Lower lobe of right lung (tissue), 2 donors: ENCODE results near the gene SKIDA1. TPM values are rescaled to one million over a fixed set of nuclear protein-coding genes. Genes with fewer than 3 reads are reported as not detected.
A peak's percentile ranks its signal among the peaks of the same experiment; 100 is the strongest.

ENCODE experiments used
- ATAC-seq, 2 donors: fragments of 200-7000 bp; cut with Tn5 transposase; one replicate each; pipeline ENCODE4 v1.9.1; 2020 to 2022; ENCODE audit warnings: mild to moderate bottlenecking in 2 of 2, moderate library complexity in 2 of 2
- DNase-seq: peaks from one replicate; pipeline ENCODE4 v3.0.0-alpha.2; 2020
- H3K27ac ChIP-seq: fragments of 200-600 bp; one replicate; pipeline ENCODE4 v1.8.0; 2022
- H3K27me3 ChIP-seq: fragments of 200-600 bp; one replicate; pipeline ENCODE4 v1.8.0; 2022; ENCODE audit warnings: low read depth
- H3K36me3 ChIP-seq: fragments of 200-600 bp; one replicate; pipeline ENCODE4 v1.8.0; 2022; ENCODE audit warnings: mild to moderate bottlenecking
- H3K4me1 ChIP-seq: fragments of 200-600 bp; one replicate; pipeline ENCODE4 v1.8.0; 2022
- H3K4me3 ChIP-seq: fragments of 200-600 bp; one replicate; pipeline ENCODE4 v1.8.0; 2022; ENCODE audit warnings: mild to moderate bottlenecking
- H3K9me3 ChIP-seq: fragments of 200-600 bp; one replicate; pipeline ENCODE4 v1.8.0; 2022
- intact Hi-C: fragments of 100-400 bp; cut with DNase I; formaldehyde crosslinking; loops from one replicate; pipeline ENCODE4 v1.11.0; 2022
- total RNA-seq: library from RNA; stranded (reverse); fragmentation: NEBNext Ultra II Directional; extraction: Animal tissue kit (Norgen Biotek cat#: 25700); gene quantifications from one replicate; pipeline ENCODE4 v1.2.1, GENCODE V29; 2021
- TF ChIP-seq, protein P1 (sequence below): fragments of 200-600 bp; IDR thresholded peaks from one replicate; pipeline ENCODE4 v1.8.0; 2022; ENCODE audit warnings: antibody characterized with exemption, mild to moderate bottlenecking
- donor health status: DM: no; HTN: yes; CAD: no; lungs with severe emphysema.

The SKIDA1 gene
- total RNA-seq, 1 donor from 2014 or later = 0.95 TPM

- Histone ChIP-seq H3K4me1 (peaks cover 41% of the 10 kb centered on the region), H3K36me3 (no peaks in the 10 kb centered on the region)
Measured at GRCh38 chr10:21519397-21519933, 6.0 kb downstream of the SKIDA1 start.

GRCh38 chr10:21518641-21519396, 6.7 kb downstream of the SKIDA1 start:
- H3K4me1 ChIP-seq = peaks cover 41% of the 10 kb centered on the region
- peak overlapping the region; percentile 66 for H3K4me3 ChIP-seq
- ATAC-seq (peak in 1 of 2 donors; percentile 30), DNase-seq (peak; percentile 38)
- H3K36me3 ChIP-seq = no peaks in the 10 kb centered on the region
- peak overlapping the region; percentile 76 for H3K27ac ChIP-seq
- TF ChIP-seq, protein P1, sequence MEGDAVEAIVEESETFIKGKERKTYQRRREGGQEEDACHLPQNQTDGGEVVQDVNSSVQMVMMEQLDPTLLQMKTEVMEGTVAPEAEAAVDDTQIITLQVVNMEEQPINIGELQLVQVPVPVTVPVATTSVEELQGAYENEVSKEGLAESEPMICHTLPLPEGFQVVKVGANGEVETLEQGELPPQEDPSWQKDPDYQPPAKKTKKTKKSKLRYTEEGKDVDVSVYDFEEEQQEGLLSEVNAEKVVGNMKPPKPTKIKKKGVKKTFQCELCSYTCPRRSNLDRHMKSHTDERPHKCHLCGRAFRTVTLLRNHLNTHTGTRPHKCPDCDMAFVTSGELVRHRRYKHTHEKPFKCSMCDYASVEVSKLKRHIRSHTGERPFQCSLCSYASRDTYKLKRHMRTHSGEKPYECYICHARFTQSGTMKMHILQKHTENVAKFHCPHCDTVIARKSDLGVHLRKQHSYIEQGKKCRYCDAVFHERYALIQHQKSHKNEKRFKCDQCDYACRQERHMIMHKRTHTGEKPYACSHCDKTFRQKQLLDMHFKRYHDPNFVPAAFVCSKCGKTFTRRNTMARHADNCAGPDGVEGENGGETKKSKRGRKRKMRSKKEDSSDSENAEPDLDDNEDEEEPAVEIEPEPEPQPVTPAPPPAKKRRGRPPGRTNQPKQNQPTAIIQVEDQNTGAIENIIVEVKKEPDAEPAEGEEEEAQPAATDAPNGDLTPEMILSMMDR = no peak
- no peaks in the 10 kb centered on the region for H3K9me3 ChIP-seq
- intact Hi-C loops = no loop called here
- peaks cover 47% of the 10 kb centered on the region for H3K27me3 ChIP-seq

More at GRCh38 chr10:21519397-21519933, 6.0 kb downstream of the SKIDA1 start:
- Histone ChIP-seq H3K4me3 (peak overlapping the region; percentile 66), H3K27ac (peak overlapping the region; percentile 76), H3K9me3 (no peaks in the 10 kb centered on the region), H3K27me3 (peaks cover 40% of the 10 kb centered on the region)
- TF ChIP-seq, protein P1 = no peak
- ATAC-seq (no peak), DNase-seq (no peak)
- intact Hi-C loops = no loop called here

- intact Hi-C loops = no loop called here
- H3K27ac ChIP-seq = peak overlapping the region; percentile 76
Measured at GRCh38 chr10:21518149-21518640, 7.3 kb downstream of the SKIDA1 start.

GRCh38 chr10:21517134-21518031, 8.1 kb downstream of the SKIDA1 start:
- H3K27ac ChIP-seq = peak overlapping the region; percentile 76

More at GRCh38 chr10:21518149-21518640, 7.3 kb downstream of the SKIDA1 start:
- no peaks in the 10 kb centered on the region for H3K36me3 ChIP-seq
- H3K27me3 ChIP-seq = peaks cover 53% of the 10 kb centered on the region
- TF ChIP-seq, protein P1 = no peak
- H3K4me1 ChIP-seq = peaks cover 41% of the 10 kb centered on the region
- H3K4me3 ChIP-seq = peak overlapping the region; percentile 66
- DNase-seq (no peak), ATAC-seq (peak; percentile 18 to 34)
- no peaks in the 10 kb centered on the region for H3K9me3 ChIP-seq

More at GRCh38 chr10:21517134-21518031, 8.1 kb downstream of the SKIDA1 start:
- H3K4me3 ChIP-seq = peak overlapping the region; percentile 66
- H3K36me3 ChIP-seq = no peaks in the 10 kb centered on the region
- TF ChIP-seq, protein P1 = no peak
- H3K4me1 ChIP-seq = peaks cover 41% of the 10 kb centered on the region
- peak; percentile 71 for DNase-seq
- intact Hi-C loops = no loop called here
- no peaks in the 10 kb centered on the region for H3K9me3 ChIP-seq
- peaks cover 53% of the 10 kb centered on the region for H3K27me3 ChIP-seq
- peak; percentile 80 for ATAC-seq
